ENCODE results near the gene STRN3. TPM values are rescaled to one million over a fixed set of nuclear protein-coding genes. Genes with fewer than 3 reads are reported as not detected.

STRN3 gene
- total RNA-seq, 2 experiments from 2014 or later: 25.2 to 37.0 TPM

DNA sequence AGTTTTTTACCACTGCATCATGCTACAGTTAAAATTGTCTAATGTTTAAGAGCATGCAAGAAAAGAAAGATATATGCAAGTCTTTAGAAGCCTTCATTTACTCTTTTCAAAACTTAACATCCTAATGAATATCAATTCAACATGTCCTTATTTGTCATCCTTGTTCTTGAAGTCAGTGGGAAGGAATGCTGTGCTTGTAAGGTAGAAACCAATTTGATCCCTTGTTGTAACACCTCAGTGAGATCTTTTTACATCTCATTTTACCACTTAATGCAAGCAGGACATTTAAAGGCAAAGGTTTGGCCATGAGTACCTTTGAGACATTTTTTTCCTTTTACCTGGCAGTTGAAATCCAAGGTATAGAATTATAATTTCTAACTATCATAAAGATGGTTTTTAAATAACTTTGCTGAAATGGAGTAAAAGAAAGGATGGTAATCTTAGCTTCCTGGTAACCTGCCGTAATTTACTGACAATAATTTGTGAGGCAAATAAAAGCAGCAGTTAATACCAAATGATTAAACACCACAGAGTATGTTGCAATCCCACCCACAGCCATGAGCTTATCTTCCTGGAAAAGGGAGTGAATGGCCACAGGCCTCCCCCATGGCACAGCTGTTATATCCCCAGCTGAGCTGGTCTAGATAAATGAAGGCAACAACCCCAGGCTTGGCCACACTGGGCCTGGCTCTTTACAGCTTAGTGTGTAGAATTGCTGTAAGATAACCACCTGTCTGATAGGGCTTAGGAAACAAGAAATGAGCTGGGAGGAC, 33.2 kb upstream of the STRN3 start:
- H4K20me1 ChIP-seq (ENCODE audit: insufficient read depth, low read length): no peaks in the 10 kb centered on the region

DNA sequence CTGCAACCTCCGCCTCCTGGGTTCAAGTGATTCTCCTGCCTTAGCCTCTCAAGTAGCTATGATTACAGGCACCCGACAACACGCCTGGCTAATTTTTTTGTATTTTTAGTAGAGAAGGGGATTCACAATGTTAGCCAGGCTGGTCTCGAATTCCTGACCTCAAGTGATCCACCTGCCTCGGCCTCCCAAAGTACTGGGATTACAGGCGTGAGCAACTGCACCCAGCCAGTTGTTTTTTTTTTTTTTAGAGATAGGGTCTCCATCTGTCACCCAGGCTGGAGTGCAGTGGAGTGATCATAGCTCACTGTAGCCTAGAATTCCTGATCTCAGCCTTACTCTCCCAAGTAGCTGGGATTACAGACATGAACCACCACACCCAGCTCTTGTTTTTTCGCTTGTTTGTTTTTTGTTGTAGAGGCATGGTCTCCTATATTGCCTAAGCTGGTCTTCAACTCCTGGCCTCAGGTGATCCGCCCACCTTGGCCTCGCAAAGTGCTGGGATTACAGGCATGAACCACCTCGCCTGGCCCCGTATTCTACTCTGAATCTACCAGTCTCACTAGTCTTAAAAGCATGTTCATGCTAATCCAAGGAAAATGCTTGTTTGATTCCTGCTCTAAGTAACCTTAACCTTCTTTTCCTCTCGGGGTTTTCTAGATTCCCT, 31.7 kb upstream of the STRN3 start:
- Histone ChIP-seq H4K20me1 (ENCODE audit: insufficient read depth, low read length) (no peaks in the 10 kb centered on the region), H3K79me2 (ENCODE audit: insufficient read depth, low read depth, low read length) (no peaks in the 10 kb centered on the region), H3K27ac (ENCODE audit: low read depth, low read length, poor library complexity, severe bottlenecking) (no peak overlapping the region), H3K4me1 (ENCODE audit: insufficient read depth, low read length, poor library complexity, severe bottlenecking) (peaks cover 12% of the 10 kb centered on the region), H3K9me3 (ENCODE audit: low read length) (no peaks in the 10 kb centered on the region), H2AFZ (ENCODE audit: low read length) (no peak overlapping the region), H3K4me3 (ENCODE audit: low read depth, low read length, poor library complexity, severe bottlenecking) (no peak overlapping the region), H3K9me2 (ENCODE audit: insufficient read depth, low read length) (no peaks in the 10 kb centered on the region), H3K4me2 (ENCODE audit: low read length) (no peak overlapping the region), H3K36me3 (ENCODE audit: insufficient read depth, low read length) (no peaks in the 10 kb centered on the region)
- ChIA-PET CTCF (ENCODE audit: unreplicated experiment) (no interaction called here), POLR2A (interaction anchor here (0.9 to 1.3 kb wide), 4 partner anchors 8 to 47 kb away, joined by 3 to 5 read pairs (median 4); no protein-coding TSS in a partner anchor)
- intact Hi-C loops (cut with micrococcal nuclease; ENCODE audit: unreplicated experiment): no loop called here
- BruUV-seq (replicated peaks): no TSS peak
- DNase-seq (ENCODE audit: low spot score): no peak
- no peak for TF ChIP-seq EZH2phosphoT487 (IDR thresholded peaks at IDR 0.05; ENCODE audit: borderline replicate concordance, low read depth, low read length)
- TF ChIP-seq, protein P1, sequence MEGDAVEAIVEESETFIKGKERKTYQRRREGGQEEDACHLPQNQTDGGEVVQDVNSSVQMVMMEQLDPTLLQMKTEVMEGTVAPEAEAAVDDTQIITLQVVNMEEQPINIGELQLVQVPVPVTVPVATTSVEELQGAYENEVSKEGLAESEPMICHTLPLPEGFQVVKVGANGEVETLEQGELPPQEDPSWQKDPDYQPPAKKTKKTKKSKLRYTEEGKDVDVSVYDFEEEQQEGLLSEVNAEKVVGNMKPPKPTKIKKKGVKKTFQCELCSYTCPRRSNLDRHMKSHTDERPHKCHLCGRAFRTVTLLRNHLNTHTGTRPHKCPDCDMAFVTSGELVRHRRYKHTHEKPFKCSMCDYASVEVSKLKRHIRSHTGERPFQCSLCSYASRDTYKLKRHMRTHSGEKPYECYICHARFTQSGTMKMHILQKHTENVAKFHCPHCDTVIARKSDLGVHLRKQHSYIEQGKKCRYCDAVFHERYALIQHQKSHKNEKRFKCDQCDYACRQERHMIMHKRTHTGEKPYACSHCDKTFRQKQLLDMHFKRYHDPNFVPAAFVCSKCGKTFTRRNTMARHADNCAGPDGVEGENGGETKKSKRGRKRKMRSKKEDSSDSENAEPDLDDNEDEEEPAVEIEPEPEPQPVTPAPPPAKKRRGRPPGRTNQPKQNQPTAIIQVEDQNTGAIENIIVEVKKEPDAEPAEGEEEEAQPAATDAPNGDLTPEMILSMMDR (conservative IDR thresholded peaks at IDR 0.05; ENCODE audit: low read length): no peak

More for the DNA sequence above, 33.2 kb upstream of the STRN3 start:
- POLR2A ChIA-PET: interaction anchor here (1.4 to 1.5 kb wide), 2 partner anchors 23 to 33 kb away, joined by 4 to 6 read pairs; partner anchors contain the start of gene STRN3
- H3K79me2 ChIP-seq (ENCODE audit: insufficient read depth, low read depth, low read length): no peaks in the 10 kb centered on the region
- no TSS peak for BruUV-seq (replicated peaks)
- 0 out of 2 replicates have a peak overlapping the region, but pooled peaks have one; percentile 26 for H3K4me2 ChIP-seq (ENCODE audit: low read length)
- no peaks in the 10 kb centered on the region for H3K36me3 ChIP-seq (ENCODE audit: insufficient read depth, low read length)
- peaks cover 12% of the 10 kb centered on the region for H3K4me1 ChIP-seq (ENCODE audit: insufficient read depth, low read length, poor library complexity, severe bottlenecking)
- no peaks in the 10 kb centered on the region for H3K9me2 ChIP-seq (ENCODE audit: insufficient read depth, low read length)
- H2AFZ ChIP-seq (ENCODE audit: low read length): no peak overlapping the region; the same call in 1 of the 2 replicates
- no peak overlapping the region for H3K4me3 ChIP-seq (ENCODE audit: low read depth, low read length, poor library complexity, severe bottlenecking)
- DNase-seq (ENCODE audit: low spot score): no peak
- intact Hi-C loops (cut with micrococcal nuclease; ENCODE audit: unreplicated experiment): no loop called here
- no peak overlapping the region for H3K27ac ChIP-seq (ENCODE audit: low read depth, low read length, poor library complexity, severe bottlenecking)
- TF ChIP-seq, protein P1 (conservative IDR thresholded peaks at IDR 0.05; ENCODE audit: low read length): no peak
- TF ChIP-seq EZH2phosphoT487 (IDR thresholded peaks at IDR 0.05; ENCODE audit: borderline replicate concordance, low read depth, low read length): no peak
- CTCF ChIA-PET (ENCODE audit: unreplicated experiment): no interaction called here
- no peaks in the 10 kb centered on the region for H3K9me3 ChIP-seq (ENCODE audit: low read length)

All from OCI-LY7 (cell line).